Right ventricle myocardium superior (tissue), 1 donor: ENCODE results near the gene HCLS1. TPM values are rescaled to one million over a fixed set of nuclear protein-coding genes. Genes with fewer than 3 reads are reported as not detected.
"Not testable (repeated sequence)": the region's sequence is repeated elsewhere in the genome, so short reads cannot be mapped to it uniquely, and the experiment has no call there.

Experiments
- ATAC-seq: fragments of 200-7000 bp; cut with Tn5 transposase; one replicate; pipeline ENCODE4 v1.9.1; 2020; ENCODE audit warnings: mild to moderate bottlenecking; ENCODE audit not compliant: poor library complexity
- DNase-seq: peaks from one replicate; pipeline ENCODE4 v3.0.0-alpha.2; 2020
- intact Hi-C: fragments of 100-400 bp; cut with DNase I; formaldehyde crosslinking; loops from one replicate; pipeline ENCODE4 v1.11.2; 2022
- total RNA-seq: library from RNA; stranded (reverse); fragmentation: NEBNext Ultra II Directional; extraction: Animal tissue kit (Norgen Biotek cat#: 25700); gene quantifications from one replicate; pipeline ENCODE4 v1.2.1, GENCODE V29; 2021
- donor health status: DM: no; HTN: yes; CAD: no; lungs with severe emphysema.

The HCLS1 gene
- total RNA-seq, 1 donor from 2014 or later: 9.6 TPM

GRCh38 chr3:121621491-121621890, 39.2 kb downstream of the HCLS1 start:
- DNase-seq: no peak
- ATAC-seq: no peak
- intact Hi-C loops: no loop called here

- ATAC-seq (no peak), DNase-seq (no peak)
- intact Hi-C loops: no loop called here
These were observed 41.0 kb downstream of the HCLS1 start for GRCh38 chr3:121619691-121620090.

GRCh38 chr3:121606106-121606505, 54.6 kb downstream of the HCLS1 start:
- ATAC-seq (no peak), DNase-seq (no peak)
- intact Hi-C loops: no loop called here

- intact Hi-C loops: no loop called here
- no peak for DNase-seq
- no peak for ATAC-seq
These were observed 55.9 kb downstream of the HCLS1 start for GRCh38 chr3:121604759-121605158.

- no peak for DNase-seq
- intact Hi-C loops: no loop called here
- peak; percentile 81 for ATAC-seq
These were observed 59.4 kb downstream of the HCLS1 start for GRCh38 chr3:121601212-121601812.

- ATAC-seq, DNase-seq, intact Hi-C loops: not testable (repeated sequence)
These were observed 60.8 kb downstream of the HCLS1 start for GRCh38 chr3:121599900-121600299.

- intact Hi-C loops: no loop called here
- ATAC-seq (no peak), DNase-seq (no peak)
These were observed 62.1 kb downstream of the HCLS1 start for GRCh38 chr3:121598564-121598963.

- DNase-seq (no peak), ATAC-seq (peak; percentile 71)
- intact Hi-C loops: no loop called here
These were observed 64.8 kb downstream of the HCLS1 start for GRCh38 chr3:121595765-121596406.

- intact Hi-C loops: no loop called here
- DNase-seq (no peak), ATAC-seq (peak; percentile 23)
These were observed 65.9 kb downstream of the HCLS1 start for GRCh38 chr3:121594850-121595249.

- intact Hi-C loops, ATAC-seq, DNase-seq: not testable (repeated sequence)
These were observed 66.9 kb downstream of the HCLS1 start for GRCh38 chr3:121593806-121594205.

GRCh38 chr3:121592856-121593702, 67.6 kb downstream of the HCLS1 start, which contains the start of gene FBXO40:
TSS of gene FBXO40 (plus strand) at chr3:121593379. CDS start at chr3:121620576, 27,197 bp downstream.
- ATAC-seq (peak; percentile 78), DNase-seq (peak; percentile 50)
- intact Hi-C loops: no loop called here

GRCh38 chr3:121584418-121584817, 76.3 kb downstream of the HCLS1 start:
- DNase-seq (no peak), ATAC-seq (no peak)
- intact Hi-C loops: no loop called here

- intact Hi-C loops: no loop called here
- ATAC-seq: no peak
- no peak for DNase-seq
These were observed 79.0 kb downstream of the HCLS1 start for GRCh38 chr3:121581691-121582090.

Other genes starting within 250 kb of the HCLS1 start
- 0.43 TPM for gene POLQ, start 114.9 kb downstream of the HCLS1 start, total RNA-seq
- not detected for gene ARGFX, start 93.0 kb downstream of the HCLS1 start, total RNA-seq
- 207 TPM for gene FBXO40, start 67.5 kb downstream of the HCLS1 start, total RNA-seq
- gene GOLGB1, start 88.8 kb upstream of the HCLS1 start, total RNA-seq: 43.2 TPM
- 7.5 TPM for gene IQCB1, start 174.2 kb upstream of the HCLS1 start, total RNA-seq
- gene EAF2, start 174.3 kb upstream of the HCLS1 start, total RNA-seq: 2.6 TPM
- gene SLC15A2, start 233.5 kb upstream of the HCLS1 start, total RNA-seq: 5.0 TPM